GM12892 (cell line): ENCODE results near the gene ME2.

ENCODE experiments used
- POLR2A ChIP-seq: IDR thresholded peaks from 2 replicates; pipeline ENCODE4 v1.6.1; 2011; ENCODE audit warnings: low read depth, low read length, control low read depth
- POLR2AphosphoS5 ChIP-seq: IDR thresholded peaks from 2 replicates; pipeline ENCODE4 v1.6.1; 2011; ENCODE audit warnings: low read depth, low read length, control low read depth

DNA sequence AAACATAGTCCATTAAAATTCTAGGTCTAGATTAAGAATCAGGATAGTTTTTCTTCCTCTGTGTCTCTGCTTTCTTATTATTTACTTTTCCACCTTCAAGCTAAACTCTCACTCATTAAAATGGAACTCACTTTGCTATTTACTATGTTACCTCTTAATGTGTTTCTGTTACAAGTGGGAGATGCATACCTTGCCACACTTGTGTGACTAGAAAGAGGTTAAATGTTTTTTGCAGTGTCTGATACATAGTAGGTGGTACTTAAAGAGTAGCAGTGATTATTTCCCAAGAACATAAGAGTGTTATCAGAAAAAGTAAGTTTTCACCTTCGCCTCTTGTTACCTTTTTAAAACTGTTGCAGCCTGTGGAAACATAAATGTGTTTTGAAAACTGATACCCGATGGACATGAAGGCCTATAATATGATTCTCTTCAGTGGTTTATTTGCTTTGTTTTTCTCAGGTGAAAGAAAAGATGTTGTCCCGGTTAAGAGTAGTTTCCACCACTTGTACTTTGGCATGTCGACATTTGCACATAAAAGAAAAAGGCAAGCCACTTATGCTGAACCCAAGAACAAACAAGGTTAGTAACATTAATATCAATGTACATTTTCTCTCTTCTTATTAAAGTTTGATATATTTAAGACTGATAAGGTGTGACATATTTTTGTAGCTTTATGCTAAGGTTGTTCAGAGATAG lies 16.6 kb downstream of the ME2 start:
- TF ChIP-seq POLR2AphosphoS5 = no peak
- no peak for TF ChIP-seq POLR2A
